NCI-H2107 treated with DMSO at 0.1 percent for 48 hours (cell line): ENCODE measurements around the gene ADCY2.

Source experiments
- DNase-seq: peaks from one replicate; lab custom pipeline; 2025; ENCODE audit not compliant: unreplicated experiment; lab: John Stamatoyannopoulos, UW

The ADCY2 gene

DNA sequence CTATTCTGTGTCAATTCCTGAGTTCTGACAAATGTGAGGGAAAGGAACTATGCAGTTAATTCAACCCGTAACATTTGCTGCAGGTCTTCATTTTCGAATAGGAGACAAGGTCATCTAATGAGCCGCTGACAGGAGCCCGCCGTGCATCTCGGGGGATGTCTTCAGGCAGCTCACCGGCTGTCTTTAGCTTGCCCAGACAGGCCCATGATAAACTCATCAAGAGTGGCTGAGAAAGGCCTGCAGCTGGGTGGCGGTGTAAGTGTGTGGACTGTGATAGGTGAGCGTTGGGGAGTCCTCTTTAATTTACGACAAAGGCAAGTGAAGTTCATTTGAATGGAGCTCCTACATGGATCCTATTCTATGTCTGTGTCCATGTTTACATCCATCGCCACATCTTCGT, 190.5 kb downstream of the ADCY2 start:
- no peak for DNase-seq

- no peak for DNase-seq
These were observed 193.9 kb downstream of the ADCY2 start for GRCh38 chr5:7589800-7590199.

DNA sequence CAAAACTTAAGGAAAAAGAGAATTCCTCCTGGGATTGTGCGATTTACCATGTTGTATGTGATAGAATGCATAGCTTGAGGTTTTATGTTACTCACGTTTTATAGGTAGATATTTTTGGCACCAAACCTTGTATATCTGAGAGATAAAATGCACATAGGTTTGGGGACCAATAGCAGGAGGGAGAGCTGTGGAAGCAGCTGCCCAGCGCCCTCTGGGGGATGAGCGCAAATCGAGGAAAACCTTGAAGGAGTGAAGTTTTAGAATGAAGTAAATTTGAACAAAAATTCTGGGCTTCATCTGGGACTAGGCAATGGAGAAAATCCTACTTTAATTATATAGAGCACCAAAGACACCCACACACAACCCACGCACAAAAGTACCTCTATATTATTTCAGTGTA, 197.0 kb downstream of the ADCY2 start:
- no peak for DNase-seq

- DNase-seq = no peak
These were observed 201.2 kb downstream of the ADCY2 start for GRCh38 chr5:7597059-7597642.

DNA sequence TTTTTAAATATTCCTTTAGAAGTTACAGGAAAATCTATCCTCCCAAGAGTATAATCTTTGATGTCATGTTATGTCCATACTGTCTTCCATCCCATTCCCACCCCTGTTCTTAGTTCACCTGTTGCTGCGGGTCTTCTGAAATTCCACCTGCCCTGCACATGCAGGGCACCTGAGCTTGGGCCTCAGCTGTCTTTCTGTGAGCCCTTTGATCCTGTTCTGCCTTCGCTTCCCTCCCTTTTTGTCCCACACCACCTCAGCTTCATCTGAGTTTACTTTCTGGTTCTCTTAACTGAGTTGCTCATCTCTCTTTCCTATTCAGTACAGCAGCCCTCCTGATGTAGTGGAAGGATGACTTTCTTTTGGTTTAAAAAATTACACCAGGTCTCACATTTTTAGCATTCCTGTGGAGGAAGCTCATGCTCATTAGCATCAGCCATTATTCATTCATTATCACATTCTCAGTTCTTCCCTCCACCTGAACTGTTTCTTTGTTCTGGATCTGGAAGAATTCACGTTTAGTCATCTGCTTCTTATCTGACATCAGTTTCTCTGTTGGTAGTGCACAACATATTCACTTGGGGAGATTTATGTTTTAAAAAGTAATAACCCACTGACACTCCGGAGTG, 211.0 kb downstream of the ADCY2 start:
- no peak for DNase-seq

DNA sequence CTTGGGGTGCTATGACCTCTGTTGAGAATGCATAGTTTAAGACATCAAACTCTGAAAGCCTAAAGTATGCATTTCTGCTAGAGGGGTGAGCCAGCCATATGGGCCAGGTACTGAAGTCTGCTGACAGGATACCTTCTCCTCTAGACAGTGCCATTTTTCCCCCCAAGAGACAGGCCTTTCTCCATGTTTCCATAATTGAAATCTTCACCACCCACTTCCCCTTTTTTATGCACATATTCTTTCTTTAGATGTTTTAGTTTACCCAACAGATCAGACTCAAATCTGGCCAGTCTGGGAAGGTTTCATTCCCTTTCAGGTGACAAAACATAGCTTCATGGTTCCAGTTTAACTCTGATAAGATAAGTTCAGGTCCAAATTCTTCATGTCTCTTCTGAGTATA, 212.8 kb downstream of the ADCY2 start:
- DNase-seq = no peak

GRCh38 chr5:7609726-7610125, 213.8 kb downstream of the ADCY2 start:
- DNase-seq = no peak

DNA sequence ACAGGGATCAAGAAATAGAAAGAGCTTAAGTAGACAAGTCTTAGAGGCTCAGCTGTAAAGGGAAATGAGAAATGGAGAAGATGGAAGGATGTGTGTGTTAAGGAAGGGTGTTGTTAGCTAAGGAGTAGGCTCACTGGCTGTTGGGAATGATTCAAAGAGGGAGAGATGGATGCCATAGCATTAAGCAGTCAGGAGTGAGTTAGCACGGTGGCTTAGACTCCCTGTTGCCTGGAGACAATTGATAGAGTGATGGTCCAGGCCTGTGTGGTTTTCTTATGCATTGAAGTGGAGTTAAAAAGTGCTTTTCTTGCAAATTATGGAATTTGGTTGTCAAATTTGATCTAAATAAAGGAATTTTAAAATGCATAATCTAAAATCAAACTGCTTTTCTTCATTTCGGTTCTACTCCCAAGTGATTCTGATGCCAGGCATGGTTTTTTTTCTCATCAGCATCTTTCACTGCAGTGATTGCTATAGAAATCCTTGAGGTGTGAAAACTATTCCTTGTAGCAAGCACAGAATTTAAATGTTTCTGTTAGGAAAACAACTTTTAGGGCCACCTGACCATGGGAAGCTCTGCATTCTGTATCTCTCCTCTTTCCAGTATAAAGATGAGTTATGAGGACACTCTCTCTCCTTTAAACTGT, 214.7 kb downstream of the ADCY2 start:
- DNase-seq = no peak

- no peak for DNase-seq
These were observed 215.6 kb downstream of the ADCY2 start for GRCh38 chr5:7611518-7611917.

GRCh38 chr5:7615566-7616061, 219.7 kb downstream of the ADCY2 start:
- no peak for DNase-seq

DNA sequence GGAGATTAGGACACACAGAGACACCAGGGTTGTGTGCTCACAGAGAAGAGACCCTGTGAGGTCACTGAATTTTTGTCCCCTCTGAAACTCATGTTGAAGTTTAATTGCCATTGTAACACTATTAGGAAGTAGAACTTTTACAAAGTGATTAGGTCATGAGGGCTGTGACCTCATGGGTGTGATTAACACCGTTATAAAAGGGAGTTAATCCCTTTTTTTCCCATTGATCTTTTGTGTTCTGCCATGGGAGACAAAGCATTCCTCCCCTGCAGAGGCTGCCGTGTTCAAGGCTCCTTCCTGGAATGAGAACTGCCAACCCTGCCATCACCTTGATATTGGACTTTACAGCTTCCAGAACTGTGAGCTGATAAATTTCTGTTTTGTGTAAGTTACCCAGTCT, 221.0 kb downstream of the ADCY2 start:
- DNase-seq = no peak

DNA sequence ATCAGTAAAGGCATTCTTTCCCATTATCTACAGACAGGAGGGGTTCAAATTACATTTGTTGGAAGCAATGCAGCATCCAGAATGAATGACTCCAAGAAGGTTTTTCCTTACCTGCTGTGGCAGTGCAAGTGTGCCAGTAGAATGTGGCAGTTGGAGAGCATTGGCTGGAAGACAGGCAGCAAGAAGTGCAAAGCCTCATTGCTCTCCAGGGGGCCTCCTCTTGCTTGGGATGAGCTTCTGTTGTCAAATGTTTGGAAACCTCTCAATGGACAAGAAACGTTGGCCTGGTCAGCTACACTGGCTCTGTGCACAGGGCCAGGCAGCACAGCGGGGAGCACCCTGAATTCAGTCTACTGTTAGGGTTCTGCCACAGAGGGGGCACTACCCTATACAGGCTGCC, 226.6 kb downstream of the ADCY2 start:
- DNase-seq = no peak

DNA sequence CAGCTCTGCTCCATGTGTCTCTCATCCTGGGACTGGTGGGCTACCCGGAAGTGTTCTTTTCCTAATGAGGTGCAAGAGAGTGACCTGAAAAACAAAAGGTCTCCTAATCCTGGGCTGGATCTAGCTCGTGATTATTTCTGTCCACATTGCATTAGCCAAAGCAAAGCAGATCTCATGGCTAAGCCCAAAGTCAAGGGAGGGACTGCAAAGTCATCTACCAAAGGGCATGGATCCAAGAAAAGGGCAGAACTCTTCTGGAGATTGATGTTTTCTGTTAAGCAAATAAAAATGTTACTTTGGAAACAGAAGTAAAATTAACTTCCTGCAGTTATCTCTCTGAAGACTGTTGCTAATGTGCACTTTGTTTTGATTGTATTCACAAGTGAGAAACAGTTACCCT, 229.8 kb downstream of the ADCY2 start:
- no peak for DNase-seq

DNA sequence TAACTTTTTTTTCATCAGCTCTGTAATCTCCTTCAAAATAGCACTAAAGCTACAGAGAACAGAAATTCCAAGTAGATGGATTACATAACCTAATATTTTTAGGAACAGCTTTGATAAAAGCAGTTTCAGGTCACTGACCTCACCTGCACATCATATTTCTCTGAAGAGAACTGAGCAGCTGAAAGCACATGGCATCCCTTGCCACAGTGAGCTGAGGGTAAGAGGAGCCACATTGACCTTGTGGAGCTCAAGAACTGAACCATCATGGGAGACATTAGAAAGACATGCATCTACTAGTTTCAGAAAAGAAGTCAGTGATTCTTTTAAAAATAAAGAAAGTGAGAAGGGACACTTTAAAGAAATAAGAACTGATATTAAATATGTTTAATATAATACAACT, 232.3 kb downstream of the ADCY2 start:
- DNase-seq = no peak

DNA sequence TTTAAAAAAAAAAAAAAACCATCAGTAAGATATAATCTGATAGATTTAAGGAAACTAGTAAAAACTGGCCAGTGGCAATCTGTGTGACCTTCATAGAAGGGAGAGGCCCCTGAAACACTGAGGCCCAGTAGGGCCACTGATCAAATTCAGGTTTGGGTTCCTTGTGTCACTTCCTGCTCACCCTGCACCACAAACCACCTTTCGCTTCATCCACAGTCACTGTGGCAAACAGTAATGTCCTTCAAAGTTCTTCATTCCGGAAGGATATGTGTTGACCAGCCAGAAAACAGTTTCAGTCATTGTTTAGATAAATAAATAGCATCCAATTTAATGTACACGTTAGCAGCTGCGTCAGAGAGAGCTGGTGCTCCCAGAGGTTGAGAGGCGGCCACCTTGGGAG, 232.9 kb downstream of the ADCY2 start:
- no peak for DNase-seq

GRCh38 chr5:7629561-7629960, 233.6 kb downstream of the ADCY2 start:
- peak; percentile 75 for DNase-seq

DNA sequence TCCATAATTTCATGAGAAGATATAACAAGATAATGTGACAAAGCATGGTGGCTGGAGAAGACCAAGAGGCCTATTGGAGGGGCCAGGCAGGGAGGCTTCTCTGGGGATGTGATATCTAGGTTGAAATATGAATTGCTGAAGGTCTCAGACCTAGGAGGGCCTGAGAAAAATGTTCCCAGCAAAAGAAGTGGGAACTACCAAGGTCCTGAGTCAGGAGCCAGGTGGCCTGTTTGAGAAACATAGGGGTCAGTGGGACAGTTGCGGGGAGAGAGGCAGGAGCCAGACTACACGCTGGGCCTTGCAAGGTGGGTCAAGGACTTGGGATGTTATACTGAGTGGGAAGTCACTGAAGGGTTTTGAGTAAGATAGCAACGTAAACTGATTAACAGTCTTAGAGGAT, 238.9 kb downstream of the ADCY2 start:
- DNase-seq = no peak

- no peak for DNase-seq
These were observed 242.5 kb downstream of the ADCY2 start for GRCh38 chr5:7638456-7638855.

- DNase-seq = no peak
These were observed 246.1 kb downstream of the ADCY2 start for GRCh38 chr5:7642029-7642428.

- no peak for DNase-seq
These were observed 248.8 kb downstream of the ADCY2 start for GRCh38 chr5:7644723-7645122.

GRCh38 chr5:7650755-7651154, 254.8 kb downstream of the ADCY2 start:
- no peak for DNase-seq

GRCh38 chr5:7653046-7653445, 257.1 kb downstream of the ADCY2 start:
- DNase-seq = no peak

DNA sequence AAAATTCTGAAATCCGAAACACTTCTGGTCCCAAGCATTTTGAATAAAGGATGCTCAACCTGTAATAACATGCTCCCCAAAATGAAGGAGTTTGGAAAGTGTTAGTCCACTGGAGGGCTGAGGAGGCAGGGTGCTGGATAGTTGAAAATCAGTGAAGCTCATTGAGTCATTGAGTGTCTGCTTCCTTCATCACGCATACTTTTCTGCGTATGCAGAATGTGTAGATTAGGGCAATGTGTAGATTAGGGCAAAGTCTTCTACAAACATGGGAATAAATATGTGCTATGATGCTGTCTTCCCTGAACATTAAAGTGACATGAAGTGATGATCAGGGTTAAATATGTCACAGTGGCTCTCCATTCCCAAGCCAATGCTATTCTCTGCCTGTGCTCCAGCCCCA, 261.2 kb downstream of the ADCY2 start:
- no peak for DNase-seq
